ENCODE results near the gene COMT.
A peak's percentile ranks its signal among the peaks of the same experiment; 100 is the strongest.

COMT gene

GRCh38 chr22:19955241-19956128, 13.9 kb downstream of the COMT start:
- no peak for DNase-seq (ENCODE audit: low read depth, low spot score)

GRCh38 chr22:19957445-19957844, 15.9 kb downstream of the COMT start:
- Histone ChIP-seq H3K9ac (ENCODE audit: insufficient read length) (no peak overlapping the region), H3K27ac (no peak overlapping the region), H3K4me3 (no peak overlapping the region), H3K36me3 (ENCODE audit: insufficient read depth, low read length) (no peaks in the 10 kb centered on the region), H3K9me3 (ENCODE audit: low read depth, low read length) (no peaks in the 10 kb centered on the region)
- DNase-seq (ENCODE audit: low read depth, low spot score): no peak
- TF ChIP-seq EZH2 (IDR thresholded peaks at IDR 0.05): no peak
- TF ChIP-seq FOXP2 (optimal IDR thresholded peaks at IDR 0.05; ENCODE audit: control extremely low read depth, extremely low read length, insufficient read depth): no peak

More at GRCh38 chr22:19955241-19956128, 13.9 kb downstream of the COMT start:
- no peaks in the 10 kb centered on the region for H3K9me3 ChIP-seq (ENCODE audit: low read depth, low read length)
- TF ChIP-seq POLR2AphosphoS5 (IDR thresholded peaks at IDR 0.05; ENCODE audit: borderline replicate concordance, low read depth, low read length): no peak; the same call in 1 of the 2 replicates
- no peak for TF ChIP-seq EZH2 (IDR thresholded peaks at IDR 0.05)
- TF ChIP-seq FOXP2 (optimal IDR thresholded peaks at IDR 0.05; ENCODE audit: control extremely low read depth, extremely low read length, insufficient read depth): no peak
- H3K9ac ChIP-seq (ENCODE audit: insufficient read length): no peak overlapping the region
- H3K4me3 ChIP-seq: no peak overlapping the region
- H3K27ac ChIP-seq: peak overlapping the region; percentile 13; the same call in 1 of the 2 replicates
- no peaks in the 10 kb centered on the region for H3K36me3 ChIP-seq (ENCODE audit: insufficient read depth, low read length)

GRCh38 chr22:19958083-19959042, 16.8 kb downstream of the COMT start:
- Histone ChIP-seq H3K27ac (no peak overlapping the region), H3K4me3 (peak overlapping the region; percentile 65), H3K9ac (ENCODE audit: insufficient read length) (no peak overlapping the region)

GRCh38 chr22:19959043-19959586, 17.5 kb downstream of the COMT start:
- Histone ChIP-seq H3K4me3 (peak overlapping the region; percentile 65), H3K27ac (peak overlapping the region; percentile 70; the same call in 1 of the 2 replicates), H3K9me3 (ENCODE audit: low read depth, low read length) (no peaks in the 10 kb centered on the region), H3K9ac (ENCODE audit: insufficient read length) (no peak overlapping the region), H3K36me3 (ENCODE audit: insufficient read depth, low read length) (no peaks in the 10 kb centered on the region; the same call in 1 of the 2 replicates)
- DNase-seq (ENCODE audit: low read depth, low spot score): no peak
- no peak for TF ChIP-seq FOXP2 (optimal IDR thresholded peaks at IDR 0.05; ENCODE audit: control extremely low read depth, extremely low read length, insufficient read depth)
- TF ChIP-seq EZH2 (IDR thresholded peaks at IDR 0.05): no peak
- peak; percentile 33; the same call in 1 of the 2 replicates for TF ChIP-seq POLR2AphosphoS5 (IDR thresholded peaks at IDR 0.05; ENCODE audit: borderline replicate concordance, low read depth, low read length)

More at GRCh38 chr22:19958083-19959042, 16.8 kb downstream of the COMT start:
- TF ChIP-seq EZH2 (IDR thresholded peaks at IDR 0.05) (no peak), FOXP2 (optimal IDR thresholded peaks at IDR 0.05; ENCODE audit: control extremely low read depth, extremely low read length, insufficient read depth) (no peak), POLR2AphosphoS5 (IDR thresholded peaks at IDR 0.05; ENCODE audit: borderline replicate concordance, low read depth, low read length) (no peak)
- DNase-seq (ENCODE audit: low read depth, low spot score): no peak
- H3K9me3 ChIP-seq (ENCODE audit: low read depth, low read length): no peaks in the 10 kb centered on the region
- no peaks in the 10 kb centered on the region for H3K36me3 ChIP-seq (ENCODE audit: insufficient read depth, low read length)

- H3K27ac ChIP-seq: peak overlapping the region; percentile 70
- TF ChIP-seq POLR2AphosphoS5 (IDR thresholded peaks at IDR 0.05; ENCODE audit: borderline replicate concordance, low read depth, low read length): no peak
- no peak for TF ChIP-seq FOXP2 (optimal IDR thresholded peaks at IDR 0.05; ENCODE audit: control extremely low read depth, extremely low read length, insufficient read depth)
- no peak for TF ChIP-seq EZH2 (IDR thresholded peaks at IDR 0.05)
- peak overlapping the region; percentile 65 for H3K4me3 ChIP-seq
- DNase-seq (ENCODE audit: low read depth, low spot score): no peak
- no peaks in the 10 kb centered on the region for H3K9me3 ChIP-seq (ENCODE audit: low read depth, low read length)
- H3K9ac ChIP-seq (ENCODE audit: insufficient read length): peak overlapping the region; percentile 20
- H3K36me3 ChIP-seq (ENCODE audit: insufficient read depth, low read length): no peaks in the 10 kb centered on the region; the same call in 1 of the 2 replicates
These were observed 18.3 kb downstream of the COMT start for GRCh38 chr22:19959587-19960490.

- H3K36me3 ChIP-seq (ENCODE audit: insufficient read depth, low read length): no peaks in the 10 kb centered on the region; the same call in 1 of the 2 replicates
- peak overlapping the region; percentile 70; the same call in 1 of the 2 replicates for H3K27ac ChIP-seq
- no peaks in the 10 kb centered on the region for H3K9me3 ChIP-seq (ENCODE audit: low read depth, low read length)
- TF ChIP-seq POLR2AphosphoS5 (IDR thresholded peaks at IDR 0.05; ENCODE audit: borderline replicate concordance, low read depth, low read length) (no peak), EZH2 (IDR thresholded peaks at IDR 0.05) (no peak), FOXP2 (optimal IDR thresholded peaks at IDR 0.05; ENCODE audit: control extremely low read depth, extremely low read length, insufficient read depth) (no peak)
- H3K4me3 ChIP-seq: no peak overlapping the region
- DNase-seq (ENCODE audit: low read depth, low spot score): no peak
- no peak overlapping the region for H3K9ac ChIP-seq (ENCODE audit: insufficient read length)
These were observed 19.1 kb downstream of the COMT start for GRCh38 chr22:19960491-19961200.
